HepG2 (cell line): Measurements from ENCODE around the gene ASAP2. TPM values are rescaled to one million over a fixed set of nuclear protein-coding genes. Genes with fewer than 3 reads are reported as not detected.

Source experiments
- DNMT3B ChIP-seq: conservative IDR thresholded peaks from 2 replicates; pipeline ENCODE4 v1.6.1; 2016; ENCODE audit warnings: missing biosample characterization, control low read depth
- FOXP4 ChIP-seq: sonication (generic); formaldehyde crosslinking; IDR thresholded peaks from 2 replicates; pipeline ENCODE4 v1.4.0; 2020; ENCODE audit warnings: missing genetic modification reagents
- HINFP ChIP-seq: sonication (generic); formaldehyde crosslinking; IDR thresholded peaks from 2 replicates; pipeline ENCODE4 v1.4.0; 2020; ENCODE audit warnings: low read depth, mild to moderate bottlenecking, missing genetic modification reagents
- HMG20B ChIP-seq: conservative IDR thresholded peaks from 2 replicates; pipeline ENCODE4 v1.6.1; 2016; ENCODE audit warnings: missing genetic modification reagents, missing compliant biosample characterization
- NCOA1 ChIP-seq: sonication (generic); formaldehyde crosslinking; IDR thresholded peaks from 2 replicates; pipeline ENCODE4 v1.9.0; 2021; ENCODE audit warnings: missing genetic modification reagents
- PAXIP1 ChIP-seq: sonication (generic); formaldehyde crosslinking; conservative IDR thresholded peaks from 2 replicates; pipeline ENCODE4 v1.4.0; 2020; ENCODE audit warnings: mild to moderate bottlenecking, missing genetic modification reagents, moderate library complexity
- RCOR2 ChIP-seq: IDR thresholded peaks from 2 replicates; pipeline ENCODE4 v1.6.1; 2016; ENCODE audit warnings: missing biosample characterization, missing genetic modification reagents
- RXRA ChIP-seq: sonication (generic); formaldehyde crosslinking; IDR thresholded peaks from 2 replicates; pipeline ENCODE4 v1.5.1; 2020; ENCODE audit warnings: missing genetic modification reagents
- SIX1 ChIP-seq: sonication (generic); formaldehyde crosslinking; IDR thresholded peaks from 2 replicates; pipeline ENCODE4 v1.4.0; 2020; ENCODE audit warnings: missing genetic modification reagents, borderline replicate concordance
- SNAI1 ChIP-seq: sonication (generic); formaldehyde crosslinking; IDR thresholded peaks from 2 replicates; pipeline ENCODE4 v1.5.0; 2020; ENCODE audit warnings: mild to moderate bottlenecking, missing genetic modification reagents, borderline replicate concordance
- TEAD3 ChIP-seq: optimal IDR thresholded peaks from 2 replicates; pipeline ENCODE3; 2016; ENCODE audit warnings: borderline replicate concordance
- THYN1 ChIP-seq: sonication (generic); formaldehyde crosslinking; IDR thresholded peaks from 2 replicates; pipeline ENCODE4 v1.8.1; 2023; ENCODE audit warnings: low read depth, mild to moderate bottlenecking, moderate library complexity, missing genetic modification reagents, borderline replicate concordance
- ZNF10 ChIP-seq: sonication (generic); formaldehyde crosslinking; IDR thresholded peaks from 2 replicates; pipeline ENCODE4 v1.4.0; 2020; ENCODE audit warnings: mild to moderate bottlenecking, low read depth, missing genetic modification reagents, borderline replicate concordance
- ZNF562 ChIP-seq: sonication (generic); formaldehyde crosslinking; IDR thresholded peaks from 2 replicates; pipeline ENCODE4 v1.8.0; 2022; ENCODE audit warnings: missing genetic modification reagents, borderline replicate concordance
- ZNF773 ChIP-seq: sonication (generic); formaldehyde crosslinking; IDR thresholded peaks from 2 replicates; pipeline ENCODE4 v1.4.0; 2020; ENCODE audit warnings: missing genetic modification reagents, borderline replicate concordance
- ZNF816 ChIP-seq: sonication (generic); formaldehyde crosslinking; IDR thresholded peaks from 2 replicates; pipeline ENCODE4 v1.8.0; 2022; ENCODE audit warnings: missing genetic modification reagents, mild to moderate bottlenecking, borderline replicate concordance
- ZNF891 ChIP-seq: sonication (generic); formaldehyde crosslinking; IDR thresholded peaks from 2 replicates; pipeline ENCODE4 v1.5.0; 2020; ENCODE audit warnings: mild to moderate bottlenecking, missing genetic modification reagents
- polyA plus RNA-seq, 8 experiments: library from polyadenylated mRNA; depleted of rRNA in 3 of 8; stranded (reverse) in 7 of 8; unstranded in 1 of 8; fragments of >200 nt; fragmentation: Illumina TruSeq in 4 of 8; extraction: Trizol in 4 of 8; gene quantifications; 2 replicates each; pipeline versions ENCODE4 v1.2.1 to v1.2.3, GENCODE V29; 2011 to 2016; ENCODE audit warnings: low read depth in 4 of 8, missing spikeins in 1 of 8, mixed read lengths in 1 of 8; ENCODE audit not compliant: insufficient read depth in 1 of 8
- total RNA-seq, 5 experiments: library from RNA; depleted of rRNA; stranded (reverse); fragments of >200 nt; fragmentation: Illumina TruSeq; extraction: Trizol; gene quantifications; 2 replicates each; pipeline ENCODE4 v1.2.3, GENCODE V29; 2016; ENCODE audit warnings: low read depth in 1 of 5
- TF ChIP-seq, protein P1 (sequence below): sonication (generic); formaldehyde crosslinking; IDR thresholded peaks from 2 replicates; pipeline ENCODE4 v1.4.0; 2020; ENCODE audit warnings: missing genetic modification reagents
- TF ChIP-seq, protein P2 (sequence below): IDR thresholded peaks from 2 replicates; pipeline ENCODE4 v1.6.1; 2016; ENCODE audit warnings: low read depth
- TF ChIP-seq, protein P3 (sequence below): sonication (generic); formaldehyde crosslinking; IDR thresholded peaks from 2 replicates; pipeline ENCODE4 v1.8.0; 2022; ENCODE audit warnings: mild to moderate bottlenecking, missing genetic modification reagents, moderate library complexity

Gene ASAP2
- total and polyA plus RNA-seq, 2 of the 13 experiments (the other 11 are each of a cell fraction or from before 2014, with no cell fraction given), result 7.3 to 22.3 TPM

DNA sequence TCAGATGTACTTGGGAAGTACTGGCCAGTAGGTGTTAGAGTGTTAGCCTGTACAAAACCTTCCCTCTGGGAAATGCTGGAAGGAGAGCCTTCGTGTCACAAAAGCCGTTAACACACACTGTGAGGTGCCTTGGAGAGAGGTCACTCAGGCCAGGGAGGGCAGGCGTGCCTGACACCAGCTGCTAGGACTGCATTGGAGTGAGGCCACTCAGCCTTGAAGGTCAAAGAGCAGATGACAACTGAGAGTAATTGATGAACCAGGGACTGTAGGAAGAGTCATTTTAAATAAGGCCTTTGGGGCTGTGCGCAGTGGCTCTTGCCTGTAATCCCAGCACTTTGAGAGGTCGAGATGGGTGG lies 45.4 kb downstream of the ASAP2 start (continued):
- TF ChIP-seq FOXP4 (CRISPR knock-in tag) (0 out of 2 replicates have a peak, but pooled peaks have one; percentile 14), ZNF816 (CRISPR knock-in tag) (no peak), HINFP (CRISPR knock-in tag) (no peak), ZNF10 (CRISPR knock-in tag) (no peak), HMG20B (CRISPR knock-in tag) (no peak), NCOA1 (CRISPR knock-in tag) (no peak), THYN1 (CRISPR knock-in tag) (no peak), DNMT3B (CRISPR knock-in tag) (no peak), RCOR2 (no peak), ZNF773 (CRISPR knock-in tag) (no peak), SIX1 (CRISPR knock-in tag) (no peak), ZNF891 (CRISPR knock-in tag) (no peak), ZNF562 (CRISPR knock-in tag) (no peak), RXRA (CRISPR knock-in tag) (peak; percentile 57; the same call in 1 of the 2 replicates), PAXIP1 (CRISPR knock-in tag) (peak; percentile 39; the same call in 1 of the 2 replicates), SNAI1 (CRISPR knock-in tag) (no peak), TEAD3 (CRISPR knock-in tag) (peak; percentile 24)
- TF ChIP-seq, protein P1, sequence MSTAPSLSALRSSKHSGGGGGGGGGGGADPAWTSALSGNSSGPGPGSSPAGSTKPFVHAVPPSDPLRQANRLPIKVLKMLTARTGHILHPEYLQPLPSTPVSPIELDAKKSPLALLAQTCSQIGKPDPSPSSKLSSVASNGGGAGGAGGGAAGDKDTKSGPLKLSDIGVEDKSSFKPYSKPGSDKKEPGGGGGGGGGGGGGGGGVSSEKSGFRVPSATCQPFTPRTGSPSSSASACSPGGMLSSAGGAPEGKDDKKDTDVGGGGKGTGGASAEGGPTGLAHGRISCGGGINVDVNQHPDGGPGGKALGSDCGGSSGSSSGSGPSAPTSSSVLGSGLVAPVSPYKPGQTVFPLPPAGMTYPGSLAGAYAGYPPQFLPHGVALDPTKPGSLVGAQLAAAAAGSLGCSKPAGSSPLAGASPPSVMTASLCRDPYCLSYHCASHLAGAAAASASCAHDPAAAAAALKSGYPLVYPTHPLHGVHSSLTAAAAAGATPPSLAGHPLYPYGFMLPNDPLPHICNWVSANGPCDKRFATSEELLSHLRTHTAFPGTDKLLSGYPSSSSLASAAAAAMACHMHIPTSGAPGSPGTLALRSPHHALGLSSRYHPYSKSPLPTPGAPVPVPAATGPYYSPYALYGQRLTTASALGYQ (CRISPR knock-in tag), result no peak
- TF ChIP-seq, protein P2, sequence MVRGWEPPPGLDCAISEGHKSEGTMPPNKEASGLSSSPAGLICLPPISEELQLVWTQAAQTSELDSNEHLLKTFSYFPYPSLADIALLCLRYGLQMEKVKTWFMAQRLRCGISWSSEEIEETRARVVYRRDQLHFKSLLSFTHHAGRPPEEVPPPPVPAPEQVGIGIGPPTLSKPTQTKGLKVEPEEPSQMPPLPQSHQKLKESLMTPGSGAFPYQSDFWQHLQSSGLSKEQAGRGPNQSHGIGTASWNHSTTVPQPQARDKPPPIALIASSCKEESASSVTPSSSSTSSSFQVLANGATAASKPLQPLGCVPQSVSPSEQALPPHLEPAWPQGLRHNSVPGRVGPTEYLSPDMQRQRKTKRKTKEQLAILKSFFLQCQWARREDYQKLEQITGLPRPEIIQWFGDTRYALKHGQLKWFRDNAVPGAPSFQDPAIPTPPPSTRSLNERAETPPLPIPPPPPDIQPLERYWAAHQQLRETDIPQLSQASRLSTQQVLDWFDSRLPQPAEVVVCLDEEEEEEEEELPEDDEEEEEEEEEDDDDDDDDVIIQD (CRISPR knock-in tag), result no peak
- TF ChIP-seq, protein P3, sequence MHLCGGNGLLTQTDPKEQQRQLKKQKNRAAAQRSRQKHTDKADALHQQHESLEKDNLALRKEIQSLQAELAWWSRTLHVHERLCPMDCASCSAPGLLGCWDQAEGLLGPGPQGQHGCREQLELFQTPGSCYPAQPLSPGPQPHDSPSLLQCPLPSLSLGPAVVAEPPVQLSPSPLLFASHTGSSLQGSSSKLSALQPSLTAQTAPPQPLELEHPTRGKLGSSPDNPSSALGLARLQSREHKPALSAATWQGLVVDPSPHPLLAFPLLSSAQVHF, result no peak
